GM21737 (cell line): Measurements from ENCODE around the gene FHIT.

Source experiments
- ATAC-seq: cut with Tn5 transposase; IDR thresholded peaks from one replicate; pipeline ENCODE4 v1.9.1; 2021; ENCODE audit warnings: mild to moderate bottlenecking, moderate library complexity; ENCODE audit not compliant: unreplicated experiment

The FHIT gene

GRCh38 chr3:60867200-60867599 is 384.1 kb downstream of the FHIT start:
- no peak for ATAC-seq

- no peak for ATAC-seq
Observed at GRCh38 chr3:60856257-60857046, 394.8 kb downstream of the FHIT start.

- no peak for ATAC-seq
Observed at GRCh38 chr3:60855250-60855649, 396.0 kb downstream of the FHIT start.

GRCh38 chr3:60854791-60855190 is 396.5 kb downstream of the FHIT start:
- ATAC-seq = no peak

GRCh38 chr3:60847791-60848190 is 403.5 kb downstream of the FHIT start:
- no peak for ATAC-seq

GRCh38 chr3:60844256-60844655 is 407.0 kb downstream of the FHIT start:
- no peak for ATAC-seq

- no peak for ATAC-seq
Observed at GRCh38 chr3:60841355-60841754, 409.9 kb downstream of the FHIT start.

GRCh38 chr3:60839246-60839645 is 412.0 kb downstream of the FHIT start:
- ATAC-seq = no peak

GRCh38 chr3:60835796-60836195 is 415.5 kb downstream of the FHIT start:
- no peak for ATAC-seq

GRCh38 chr3:60829058-60829457 is 422.2 kb downstream of the FHIT start:
- ATAC-seq = no peak

- no peak for ATAC-seq
Observed at GRCh38 chr3:60827666-60828065, 423.6 kb downstream of the FHIT start.

- no peak for ATAC-seq
Observed at GRCh38 chr3:60826511-60826910, 424.7 kb downstream of the FHIT start.

- no peak for ATAC-seq
Observed at GRCh38 chr3:60812502-60812901, 438.8 kb downstream of the FHIT start.

- ATAC-seq = no peak
Observed at GRCh38 chr3:60810881-60811280, 440.4 kb downstream of the FHIT start.

GRCh38 chr3:60809857-60810610 is 441.2 kb downstream of the FHIT start:
- ATAC-seq = no peak

GRCh38 chr3:60803216-60804173 is 447.8 kb downstream of the FHIT start:
- ATAC-seq = no peak

- ATAC-seq = no peak
Observed at GRCh38 chr3:60801307-60801706, 449.9 kb downstream of the FHIT start.

- ATAC-seq = no peak
Observed at GRCh38 chr3:60798456-60798855, 452.8 kb downstream of the FHIT start.

GRCh38 chr3:60792249-60792852 is 458.9 kb downstream of the FHIT start:
- no peak for ATAC-seq

GRCh38 chr3:60788185-60788584 is 463.1 kb downstream of the FHIT start:
- ATAC-seq = no peak

GRCh38 chr3:60781935-60782334 is 469.3 kb downstream of the FHIT start:
- ATAC-seq = no peak
